HG03097 (cell line): ENCODE data around the gene PASK.

ENCODE experiments used
- ATAC-seq: cut with Tn5 transposase; IDR thresholded peaks from one replicate; pipeline ENCODE4 v1.9.1; 2021; ENCODE audit not compliant: unreplicated experiment, low FRiP score

Gene PASK

DNA sequence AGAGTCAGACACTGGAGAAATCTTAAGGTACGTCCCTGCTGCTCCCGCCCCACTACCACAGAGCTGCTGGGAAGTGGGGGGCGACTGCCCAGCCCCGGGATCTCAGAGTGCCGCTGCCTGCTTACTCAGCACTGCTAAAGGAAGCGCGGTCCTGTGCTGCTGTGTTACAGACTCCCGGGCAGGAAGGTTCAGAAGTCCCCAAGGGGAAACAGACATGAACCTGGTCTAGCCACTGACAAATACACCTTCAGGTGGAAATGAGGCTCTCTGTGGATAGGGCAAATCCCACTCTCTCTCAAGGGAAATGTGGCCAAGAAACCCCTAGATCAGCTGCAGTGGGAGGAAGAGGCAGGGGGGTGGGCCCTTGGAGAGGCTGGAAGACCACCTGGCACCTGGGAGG is 60.9 kb downstream of the PASK start:
- peak; percentile 38 for ATAC-seq

DNA sequence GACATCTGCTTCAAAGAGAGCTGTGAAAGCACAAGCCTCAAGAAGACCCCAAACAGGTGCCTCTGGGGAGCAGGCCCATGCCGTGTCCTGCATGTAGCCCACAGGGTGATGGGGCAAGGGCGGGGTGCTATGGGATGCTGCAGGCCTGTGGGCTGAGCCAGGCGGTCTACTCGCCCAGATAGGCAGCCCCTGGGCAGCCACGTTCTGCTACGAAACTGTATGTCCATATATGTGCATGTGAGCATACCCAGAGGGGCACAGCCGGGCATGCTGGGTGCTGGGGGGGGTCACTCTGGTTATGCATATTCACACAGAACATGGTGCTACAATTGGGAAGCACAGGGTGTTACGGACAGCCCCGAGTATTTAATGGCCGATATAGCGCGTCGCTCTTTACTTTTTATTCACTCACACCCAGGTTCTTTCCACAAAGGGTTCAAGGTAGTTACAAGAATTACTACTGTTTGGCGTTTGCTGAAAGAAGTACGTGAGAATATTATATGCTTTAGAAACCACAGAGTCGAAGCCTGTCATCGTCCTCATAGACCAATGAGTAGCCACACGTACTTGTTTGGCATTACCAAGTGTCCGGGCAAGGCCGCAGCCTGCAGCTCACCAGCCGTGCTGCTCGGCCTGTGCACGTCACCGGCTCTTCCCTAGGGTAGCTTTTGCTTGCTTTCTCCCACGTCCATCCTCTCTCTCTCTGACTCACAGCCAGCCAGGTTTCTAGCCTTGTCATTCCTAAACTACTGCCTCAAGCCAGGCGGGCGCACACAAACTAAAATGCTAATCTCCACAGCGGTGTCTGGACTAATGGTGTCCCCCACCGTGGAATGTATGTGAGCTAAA is 61.6 kb downstream of the PASK start:
- ATAC-seq, result peak; percentile 50

DNA sequence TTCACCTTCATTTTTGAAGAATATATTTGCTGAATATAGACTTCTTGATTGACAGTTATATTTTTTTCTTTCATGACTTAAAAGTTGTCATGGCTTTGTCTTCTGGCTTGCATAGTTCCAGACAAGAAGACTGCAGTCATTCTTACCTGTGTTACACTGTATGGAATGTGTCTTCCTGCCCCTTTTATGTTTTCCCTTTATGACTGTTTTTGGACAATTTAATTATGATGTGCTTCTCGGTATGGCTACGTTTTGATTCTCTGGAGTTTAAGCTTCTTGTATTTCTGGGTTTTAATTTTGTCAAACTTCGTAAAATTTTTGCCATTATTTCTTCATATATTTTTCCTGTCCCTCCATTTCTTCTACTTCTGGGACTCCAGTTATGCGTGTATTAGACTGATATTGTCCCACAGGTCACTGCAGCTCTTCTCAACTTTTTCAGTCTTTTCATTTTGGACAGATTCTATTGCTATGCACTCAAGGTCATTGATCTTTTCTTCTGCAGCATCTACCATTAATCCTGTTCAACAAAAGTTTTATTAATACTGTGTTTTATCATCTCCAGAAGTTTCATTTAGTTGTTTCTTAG is 64.3 kb downstream of the PASK start:
- ATAC-seq, result no peak

DNA sequence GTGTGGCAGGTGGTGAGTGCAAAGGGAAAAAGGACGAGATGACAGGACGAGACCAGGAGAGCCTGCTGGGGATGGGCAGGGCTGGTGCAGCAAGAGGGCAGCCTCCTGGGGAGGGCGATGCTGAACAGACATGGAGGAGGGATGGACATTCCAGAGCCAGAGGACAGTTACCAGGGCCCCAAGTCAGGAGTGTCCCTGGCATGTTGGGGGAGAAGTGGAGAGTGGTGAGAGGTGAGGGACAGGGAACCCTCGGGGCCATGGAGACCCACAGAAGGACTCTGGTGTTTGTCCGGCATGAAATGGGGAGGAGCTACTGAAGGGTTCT is 66.2 kb downstream of the PASK start:
- no peak for ATAC-seq

DNA sequence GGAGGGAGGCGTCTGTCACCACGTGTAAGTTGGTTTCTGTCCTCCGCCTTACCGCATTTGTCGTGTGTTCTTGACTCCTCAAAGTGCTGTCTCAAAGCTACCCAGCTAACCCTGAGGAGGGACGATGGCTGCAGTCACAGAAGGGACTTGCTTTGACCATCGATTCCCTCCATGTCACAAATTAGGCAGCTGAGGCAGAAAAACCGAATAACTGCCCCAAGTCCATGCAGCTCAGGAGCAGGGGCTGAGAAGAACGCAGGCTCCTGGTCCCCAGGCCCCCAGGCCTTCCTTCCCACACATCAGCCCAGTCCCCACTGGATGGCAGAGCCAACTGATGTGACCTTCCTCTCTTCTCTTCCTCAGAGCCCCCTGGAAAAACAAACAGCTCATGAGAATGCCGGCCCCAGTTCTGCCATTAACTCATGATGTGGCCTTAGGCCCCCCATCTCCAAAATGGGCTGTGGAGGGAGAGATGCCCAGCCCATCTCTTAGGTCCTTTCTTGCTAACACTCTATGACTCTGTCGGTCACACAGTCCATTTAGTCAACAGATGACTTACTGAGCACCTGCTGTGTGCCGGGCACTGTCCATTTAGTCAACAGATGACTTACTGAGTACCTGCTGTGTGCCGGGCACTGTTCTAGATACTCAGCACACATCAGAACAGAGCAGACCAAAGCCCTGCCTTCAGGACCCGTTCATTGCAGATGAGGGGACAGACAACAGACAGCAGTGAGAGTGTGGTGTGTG is 66.8 kb downstream of the PASK start:
- no peak for ATAC-seq

DNA sequence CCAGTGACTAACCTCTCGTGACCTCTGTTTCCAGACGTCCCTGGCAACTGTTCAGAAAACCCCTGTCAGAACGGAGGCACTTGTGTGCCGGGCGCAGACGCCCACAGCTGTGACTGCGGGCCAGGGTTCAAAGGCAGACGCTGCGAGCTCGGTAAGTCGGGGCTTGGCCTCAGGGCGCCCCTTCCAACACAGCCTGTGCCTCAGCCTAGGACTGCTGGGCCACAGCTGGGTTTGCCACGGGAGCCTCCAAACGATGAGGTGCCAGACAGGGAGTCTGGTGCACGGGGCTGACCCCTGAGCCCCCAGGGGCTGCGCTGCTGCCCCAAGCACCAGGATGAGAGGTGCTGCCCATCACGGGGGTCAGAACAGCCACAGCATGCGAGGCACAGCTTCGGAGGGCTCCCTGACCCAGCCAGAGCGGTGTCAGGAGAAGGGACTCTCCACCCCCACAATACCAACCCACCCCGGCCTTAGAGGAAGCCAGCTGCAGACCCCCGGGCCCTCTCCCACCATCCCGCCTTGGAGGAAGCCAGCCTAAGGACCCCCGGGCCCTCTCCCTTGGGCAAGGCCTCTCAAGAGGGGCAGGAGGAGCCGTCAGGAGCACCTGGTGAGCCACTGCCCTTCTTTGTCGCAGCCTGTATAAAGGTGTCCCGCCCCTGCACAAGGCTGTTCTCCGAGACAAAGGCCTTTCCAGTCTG is 67.5 kb downstream of the PASK start:
- ATAC-seq, result no peak

DNA sequence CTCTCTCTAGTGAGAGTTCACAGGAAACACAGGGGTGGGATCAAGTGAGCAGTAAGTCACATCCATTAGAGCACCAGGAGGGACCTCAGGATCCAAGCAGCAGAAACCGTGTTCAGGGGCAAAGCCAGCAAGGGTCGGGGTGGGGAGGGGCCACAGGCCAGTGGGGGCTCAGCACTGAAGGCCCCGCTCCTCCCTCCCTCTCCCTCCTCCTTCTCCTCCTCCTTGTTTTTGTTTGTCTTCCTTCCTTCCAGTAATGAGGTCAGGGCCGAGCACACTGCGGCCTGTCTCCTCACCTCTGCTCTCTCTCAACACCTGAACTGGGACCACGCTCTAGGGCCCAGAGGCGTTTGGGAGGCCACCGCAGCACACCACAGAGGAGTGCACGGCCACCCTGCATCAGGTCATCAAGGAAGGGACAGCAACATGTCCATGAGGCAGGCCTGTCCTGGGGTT is 68.1 kb downstream of the PASK start:
- ATAC-seq, result no peak

DNA sequence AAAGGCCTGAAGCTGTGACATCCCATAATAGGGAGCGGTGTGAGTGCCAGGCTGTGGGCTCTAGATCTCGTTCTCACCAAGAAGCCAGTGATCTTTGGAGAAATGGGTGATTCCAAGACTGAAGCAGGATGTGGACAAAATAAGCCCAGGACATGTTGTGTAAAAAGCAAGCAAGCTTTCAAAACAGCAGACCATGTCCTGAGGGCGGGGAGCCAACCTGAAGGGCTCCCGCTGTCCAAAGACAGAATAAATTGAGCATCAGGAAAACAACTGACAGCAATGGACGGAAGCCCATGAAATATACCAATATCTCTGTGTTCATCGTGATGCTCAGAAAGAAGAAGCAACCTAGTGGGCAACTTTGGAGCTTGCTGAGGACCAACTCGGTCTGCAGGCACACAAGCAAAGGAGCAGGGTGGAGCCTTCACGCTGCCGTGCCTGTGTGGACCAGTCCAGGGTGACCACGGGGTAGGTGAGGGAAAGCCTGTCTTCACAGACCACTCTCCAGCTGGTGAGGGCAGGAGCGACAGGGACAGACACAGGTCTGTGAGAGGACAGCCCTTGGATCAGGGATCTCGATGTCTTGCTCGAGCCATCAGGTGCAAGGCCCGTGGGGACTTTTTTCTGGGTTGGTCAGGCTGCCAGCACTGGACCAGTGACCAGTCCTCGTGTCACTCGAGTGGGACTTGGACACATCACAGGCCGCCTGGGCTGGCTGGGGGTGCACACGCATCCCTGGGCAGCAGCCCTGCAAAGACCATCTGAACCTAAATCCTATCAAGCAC is 68.7 kb downstream of the PASK start:
- no peak for ATAC-seq

DNA sequence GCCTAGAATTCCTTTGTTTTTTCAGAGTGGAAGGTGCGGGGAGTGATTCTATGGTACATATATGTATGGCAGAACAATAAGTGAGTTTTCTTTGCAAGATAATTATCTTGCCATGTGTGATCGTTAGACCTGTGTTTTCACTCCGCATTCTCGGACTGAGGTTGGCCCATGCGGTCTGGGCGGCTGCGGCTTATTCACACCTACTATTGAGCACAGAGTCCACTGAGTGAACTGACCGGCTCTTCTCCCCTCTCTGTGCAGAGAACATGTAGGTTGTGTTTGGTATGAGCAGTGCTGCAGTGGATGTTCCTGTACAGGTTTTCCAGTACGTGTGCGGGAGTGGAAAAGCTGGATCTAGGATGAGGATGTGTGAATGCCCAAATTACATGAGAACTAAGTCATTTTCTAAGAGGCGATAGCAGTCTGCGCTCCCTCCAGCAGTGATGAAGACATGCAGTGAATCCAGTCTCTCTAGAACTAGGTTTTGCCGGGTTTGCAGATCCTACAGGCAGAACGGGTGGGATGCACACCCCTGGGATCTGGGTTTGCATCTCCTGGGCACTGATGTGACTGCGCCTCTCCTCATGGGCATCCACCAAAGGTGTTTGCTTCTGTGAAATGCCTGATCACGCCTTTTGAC is 74.3 kb downstream of the PASK start:
- no peak for ATAC-seq

DNA sequence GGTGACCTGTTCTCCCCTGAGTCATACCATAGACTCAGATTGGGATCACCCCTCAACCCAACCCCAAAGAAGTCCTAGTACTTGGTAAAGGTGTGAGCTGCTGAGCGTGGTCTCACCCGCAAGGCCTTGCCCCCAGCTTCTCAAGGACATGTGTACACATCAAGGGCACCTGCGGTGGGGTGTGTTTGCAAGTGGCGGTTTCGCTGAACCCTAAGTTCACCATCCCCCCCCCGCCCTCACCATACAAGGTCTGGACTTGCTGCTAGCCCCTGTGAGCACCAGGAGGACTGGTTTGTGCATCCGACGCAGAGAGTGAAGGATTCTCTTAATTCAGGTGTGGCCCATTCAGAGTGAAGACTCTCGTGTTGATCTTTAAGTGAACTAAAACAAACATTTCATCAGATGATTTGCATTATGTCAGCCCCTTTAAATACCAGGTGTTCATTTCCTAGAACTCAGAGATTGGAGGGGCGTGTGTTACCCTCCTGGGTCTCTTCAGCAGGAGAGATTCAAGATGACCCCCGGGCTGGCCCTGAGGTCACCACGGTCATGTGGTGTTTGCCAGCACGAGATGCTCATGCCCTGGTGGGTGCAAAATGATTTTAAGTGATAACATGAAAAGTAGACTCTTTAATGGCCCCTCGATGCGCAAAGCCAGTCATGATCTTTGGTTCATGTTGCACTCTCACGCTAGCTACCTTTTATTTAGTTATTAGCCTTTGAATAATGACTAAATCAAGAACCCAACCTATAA is 75.0 kb downstream of the PASK start:
- ATAC-seq, result no peak

DNA sequence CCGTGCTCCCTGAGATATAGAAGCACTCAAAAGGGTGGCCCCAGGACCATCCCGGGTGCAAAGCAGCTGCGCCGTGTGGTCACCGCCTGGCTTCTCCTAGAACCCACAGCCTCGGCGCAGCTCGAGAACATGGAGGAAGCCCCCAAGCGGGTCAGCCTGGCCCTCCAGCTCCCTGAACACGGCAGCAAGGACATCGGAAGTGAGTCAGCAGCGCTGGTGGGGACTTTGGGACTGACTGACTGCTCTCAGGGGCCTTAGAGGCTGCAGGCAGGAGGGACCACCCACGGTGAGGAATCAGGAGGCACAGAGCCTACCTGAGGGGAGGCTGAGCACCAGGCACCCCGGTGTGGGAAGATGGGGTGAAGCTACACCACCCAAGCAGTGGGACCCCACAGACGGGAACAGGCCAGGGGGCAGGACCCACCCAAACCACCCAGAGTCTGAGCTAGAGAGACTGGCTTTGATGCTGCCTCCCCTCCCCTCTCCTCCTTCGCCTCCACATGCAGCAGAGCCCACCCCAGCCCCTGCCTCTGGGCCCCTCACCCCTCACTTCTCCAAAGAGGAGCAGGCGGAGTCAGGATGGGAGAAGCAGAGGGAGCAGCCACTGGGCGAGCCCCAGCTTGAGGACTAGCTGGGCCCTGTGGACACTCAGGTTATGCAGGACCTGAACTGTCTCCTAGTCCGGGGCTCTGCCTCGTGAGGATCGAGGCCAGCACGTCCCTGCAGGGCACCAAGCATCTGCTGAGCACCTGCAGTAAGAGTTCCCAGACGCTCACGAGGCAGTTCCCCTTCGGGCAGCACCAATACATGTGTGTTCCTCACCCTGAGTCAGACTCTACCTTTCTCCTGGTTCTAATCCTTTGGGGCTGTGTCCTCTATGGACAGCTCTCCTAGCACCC is 75.9 kb downstream of the PASK start:
- ATAC-seq, result no peak

DNA sequence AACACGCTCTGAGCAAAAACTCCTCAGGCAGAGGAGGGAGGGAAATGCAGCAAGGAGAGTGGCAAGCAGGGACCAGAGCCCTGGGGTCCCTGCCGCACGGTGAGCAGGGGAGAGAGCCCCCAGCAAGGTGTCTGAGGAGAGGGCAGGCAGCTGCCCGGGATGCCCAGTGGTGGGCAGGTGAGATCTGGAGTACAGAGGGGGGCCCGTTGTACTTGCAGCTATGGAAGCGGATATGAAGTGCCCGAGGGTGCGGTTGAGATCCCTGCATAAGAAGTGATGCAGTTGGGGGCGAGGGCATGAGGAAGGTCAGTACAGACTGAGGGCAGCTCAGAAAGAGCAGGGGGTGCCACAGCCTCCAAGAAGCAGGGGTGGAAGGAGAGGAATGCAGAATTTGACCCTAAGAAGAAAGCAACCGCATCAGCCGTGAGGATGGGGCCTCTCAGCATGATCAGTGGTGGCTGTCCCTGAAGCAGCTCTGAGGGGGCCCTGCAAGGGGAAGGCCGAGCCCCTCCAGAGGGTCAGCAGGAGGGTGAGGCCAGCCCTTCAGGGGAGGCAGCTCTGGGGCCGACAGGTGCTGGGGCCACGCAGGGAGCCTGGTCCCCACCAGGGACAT is 76.6 kb downstream of the PASK start:
- no peak for ATAC-seq

DNA sequence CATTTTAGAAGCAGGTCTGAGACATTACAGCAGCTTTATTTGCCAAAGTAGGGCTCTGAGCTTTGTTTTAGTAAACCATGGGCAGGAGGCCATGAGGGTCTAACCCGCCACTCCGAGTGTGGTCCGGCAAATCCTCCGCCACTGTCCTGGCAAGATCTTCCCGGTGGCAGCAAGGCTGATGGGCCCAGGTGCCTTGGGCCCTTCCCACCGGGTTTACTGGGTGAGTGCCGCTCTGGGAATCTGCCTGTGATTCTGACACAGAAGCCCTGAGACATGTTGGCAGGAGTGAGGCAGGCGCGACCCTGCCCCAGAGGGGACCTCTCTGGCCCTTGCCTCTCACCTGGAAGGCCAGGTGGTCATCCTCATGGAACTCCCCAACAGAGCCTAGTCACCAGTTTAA is 77.1 kb downstream of the PASK start:
- no peak for ATAC-seq

DNA sequence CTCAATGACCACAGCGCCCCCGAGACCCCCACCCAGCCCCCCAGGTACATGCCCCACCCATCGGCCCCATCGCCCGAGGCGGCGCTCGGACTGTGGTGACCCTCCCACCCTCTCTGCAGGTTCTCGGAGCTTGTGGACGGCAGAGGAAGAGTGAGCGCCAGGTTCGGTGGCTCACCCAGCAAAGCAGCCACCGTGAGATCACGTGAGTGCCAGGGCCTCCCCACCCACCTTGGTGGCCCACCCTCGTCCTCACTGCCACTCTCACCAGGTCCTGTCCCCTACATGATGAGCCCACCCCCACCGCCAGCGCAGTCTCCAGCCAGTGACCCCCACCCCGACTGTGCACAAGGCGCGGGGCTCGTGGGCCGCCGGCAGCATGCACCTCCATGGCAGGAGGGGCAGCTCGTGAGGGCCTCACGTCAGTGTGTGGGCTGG is 77.6 kb downstream of the PASK start:
- ATAC-seq, result no peak

DNA sequence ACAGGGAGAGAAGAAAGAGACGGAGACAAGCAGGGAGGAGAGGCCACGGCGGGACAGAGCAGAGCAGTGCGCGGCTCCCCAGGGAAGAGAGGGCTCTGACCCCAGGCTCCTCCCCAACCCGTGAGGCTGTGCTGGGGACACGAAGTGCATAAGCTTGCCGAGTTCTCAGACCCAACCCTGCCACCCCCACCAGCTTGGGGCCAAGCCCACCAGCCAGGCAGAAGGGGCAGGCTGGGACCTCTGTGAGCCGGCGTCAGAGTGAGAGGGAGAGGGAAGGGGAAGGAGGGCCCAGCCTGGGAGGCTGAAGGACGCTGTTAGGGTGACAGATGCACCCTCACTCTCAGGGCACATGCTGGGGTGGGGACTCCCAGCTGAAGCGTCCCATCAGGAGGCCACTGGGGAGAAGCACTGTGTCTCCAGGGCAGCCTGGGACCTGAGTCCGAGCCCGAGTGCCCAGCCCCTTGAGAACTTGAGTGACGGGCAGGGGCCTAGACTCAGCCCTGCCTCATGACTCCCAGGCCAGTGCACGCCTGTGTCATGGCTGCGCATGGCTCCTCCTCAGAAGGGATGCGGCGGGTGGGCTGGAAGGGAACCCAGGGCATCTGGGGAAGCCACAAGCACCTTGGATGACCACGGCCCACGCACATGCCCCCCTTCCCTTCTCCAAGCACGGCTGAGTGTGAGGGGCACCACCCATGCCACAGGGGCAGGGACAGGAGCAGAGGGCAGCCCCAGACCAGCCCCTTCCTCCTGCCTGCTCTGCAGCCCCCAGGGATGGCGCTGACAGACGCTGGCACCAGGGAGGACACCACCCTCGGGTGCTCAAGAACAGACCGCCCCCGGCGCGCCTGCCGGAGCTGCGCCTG is 78.2 kb downstream of the PASK start:
- no peak for ATAC-seq

DNA sequence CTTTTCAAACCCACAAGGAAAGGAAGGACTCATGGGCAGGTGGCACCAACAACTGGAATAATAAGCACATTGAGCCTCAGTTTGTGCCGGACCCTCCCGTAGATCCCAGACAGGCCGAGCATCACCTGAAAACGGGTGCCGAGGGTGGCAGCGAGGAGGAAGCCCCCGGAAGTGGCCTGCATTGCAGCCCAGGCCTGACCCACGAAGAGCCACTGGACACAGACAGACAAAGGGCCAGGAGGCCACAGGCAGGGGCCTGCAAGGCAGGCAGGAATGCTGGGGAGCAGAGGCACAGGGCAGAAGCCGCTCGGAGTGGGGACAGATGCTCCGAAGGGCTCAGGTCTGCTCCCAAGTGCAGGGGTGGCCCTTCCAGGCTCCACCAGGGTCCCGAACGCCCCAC is 78.9 kb downstream of the PASK start:
- ATAC-seq, result no peak

DNA sequence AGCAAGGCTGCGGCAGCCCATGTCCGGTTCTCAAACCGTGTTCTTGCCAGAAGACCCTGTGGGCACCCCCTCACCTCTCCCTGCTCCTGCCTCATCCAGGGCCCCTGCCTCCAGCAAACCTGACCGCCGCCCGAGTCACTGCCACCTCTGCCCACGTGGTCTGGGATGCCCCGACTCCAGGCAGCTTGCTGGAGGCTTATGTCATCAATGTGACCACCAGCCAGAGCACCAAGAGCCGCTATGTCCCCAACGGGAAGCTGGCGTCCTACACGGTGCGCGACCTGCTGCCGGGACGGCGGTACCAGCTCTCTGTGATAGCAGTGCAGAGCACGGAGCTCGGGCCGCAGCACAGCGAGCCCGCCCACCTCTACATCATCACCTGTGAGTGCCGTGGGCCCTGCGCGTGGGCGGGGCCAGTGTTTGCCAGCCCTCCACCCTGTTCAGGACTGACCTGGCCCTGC is 79.4 kb downstream of the PASK start:
- ATAC-seq, result no peak
